ENCODE results near the gene SETBP1. TPM values are rescaled to one million over a fixed set of nuclear protein-coding genes. Genes with fewer than 3 reads are reported as not detected.

Gene SETBP1
- total RNA-seq, 1 experiment from 2014 or later = 14.0 TPM

GRCh38 chr18:44900627-44901026 lies 219.9 kb downstream of the SETBP1 start:
- Histone ChIP-seq H3K36me3 (ENCODE audit: insufficient read depth, low read length, poor library complexity, severe bottlenecking) (no peaks in the 10 kb centered on the region), H3K4me3 (ENCODE audit: low read depth, low read length, poor library complexity, severe bottlenecking) (no peak overlapping the region), H3K27me3 (replicated peaks; ENCODE audit: insufficient read depth, low read depth, low read length, poor library complexity) (no peaks in the 10 kb centered on the region), H3K4me1 (ENCODE audit: insufficient read depth, low read length, poor library complexity, severe bottlenecking) (peaks cover 13% of the 10 kb centered on the region), H3K27ac (ENCODE audit: low read depth, low read length, poor library complexity, severe bottlenecking) (no peak overlapping the region), H3K9me3 (ENCODE audit: low read depth, low read length, poor library complexity, severe bottlenecking) (no peaks in the 10 kb centered on the region)
- ChIA-PET CTCF (no interaction called here), POLR2A (ENCODE audit: low non-redundant PET) (no interaction called here)
- intact Hi-C loops (cut with micrococcal nuclease; ENCODE audit: unreplicated experiment) = loop anchor here (10.0 kb wide), 1 partner anchor 314 kb away; no protein-coding TSS in a partner anchor
- DNase-seq (ENCODE audit: low spot score) = no peak
- no TSS peak for BruUV-seq (replicated peaks)
- no peak for TF ChIP-seq EZH2 (IDR thresholded peaks at IDR 0.05; ENCODE audit: borderline replicate concordance, low read depth, low read length, poor library complexity, severe bottlenecking)
- TF ChIP-seq CTCF (conservative IDR thresholded peaks at IDR 0.05; ENCODE audit: low read depth, low read length) = no peak

- H3K27ac ChIP-seq (ENCODE audit: low read depth, low read length, poor library complexity, severe bottlenecking) = no peak overlapping the region
- TF ChIP-seq EZH2 (IDR thresholded peaks at IDR 0.05; ENCODE audit: borderline replicate concordance, low read depth, low read length, poor library complexity, severe bottlenecking) (no peak), CTCF (conservative IDR thresholded peaks at IDR 0.05; ENCODE audit: low read depth, low read length) (peak; percentile 52)
- no peaks in the 10 kb centered on the region for H3K27me3 ChIP-seq (replicated peaks; ENCODE audit: insufficient read depth, low read depth, low read length, poor library complexity)
- H3K4me1 ChIP-seq (ENCODE audit: insufficient read depth, low read length, poor library complexity, severe bottlenecking) = peaks cover 13% of the 10 kb centered on the region
- no TSS peak for BruUV-seq (replicated peaks)
- H3K4me3 ChIP-seq (ENCODE audit: low read depth, low read length, poor library complexity, severe bottlenecking) = no peak overlapping the region
- H3K36me3 ChIP-seq (ENCODE audit: insufficient read depth, low read length, poor library complexity, severe bottlenecking) = no peaks in the 10 kb centered on the region
- intact Hi-C loops (cut with micrococcal nuclease; ENCODE audit: unreplicated experiment) = loop anchor here (10.0 kb wide), 1 partner anchor 314 kb away; no protein-coding TSS in a partner anchor
- no peaks in the 10 kb centered on the region for H3K9me3 ChIP-seq (ENCODE audit: low read depth, low read length, poor library complexity, severe bottlenecking)
- ChIA-PET POLR2A (ENCODE audit: low non-redundant PET) (no interaction called here), CTCF (no interaction called here)
- DNase-seq (ENCODE audit: low spot score) = peak; percentile 8
Measured at GRCh38 chr18:44901283-44901682, 220.6 kb downstream of the SETBP1 start.

DNA sequence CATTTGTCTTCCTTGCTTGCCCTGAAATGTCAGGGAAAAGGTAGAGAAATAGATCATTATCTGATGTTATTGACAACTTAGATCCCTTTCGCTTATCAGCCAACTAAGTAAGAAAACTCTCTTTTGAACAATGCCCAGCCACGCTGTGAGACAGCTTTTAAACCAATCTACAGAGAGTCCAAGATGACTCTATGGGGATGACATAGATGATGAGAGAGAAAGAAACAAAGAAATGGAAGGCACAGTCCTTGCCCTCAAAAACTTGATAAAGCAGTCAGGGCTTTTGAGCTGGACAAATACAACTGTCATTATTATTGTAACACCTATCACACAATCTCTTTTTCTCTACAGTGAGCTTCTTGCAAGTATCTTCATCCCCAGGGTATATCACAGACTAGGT lies 222.6 kb downstream of the SETBP1 start:
- ChIA-PET POLR2A (ENCODE audit: low non-redundant PET) (no interaction called here), CTCF (no interaction called here)
- Histone ChIP-seq H3K27ac (ENCODE audit: low read depth, low read length, poor library complexity, severe bottlenecking) (no peak overlapping the region), H3K27me3 (replicated peaks; ENCODE audit: insufficient read depth, low read depth, low read length, poor library complexity) (no peaks in the 10 kb centered on the region), H3K4me3 (ENCODE audit: low read depth, low read length, poor library complexity, severe bottlenecking) (no peak overlapping the region), H3K4me1 (ENCODE audit: insufficient read depth, low read length, poor library complexity, severe bottlenecking) (peaks cover 12% of the 10 kb centered on the region), H3K36me3 (ENCODE audit: insufficient read depth, low read length, poor library complexity, severe bottlenecking) (no peaks in the 10 kb centered on the region), H3K9me3 (ENCODE audit: low read depth, low read length, poor library complexity, severe bottlenecking) (no peaks in the 10 kb centered on the region)
- intact Hi-C loops (cut with micrococcal nuclease; ENCODE audit: unreplicated experiment) = loop anchor here (10.0 kb wide), 1 partner anchor 311 kb away; no protein-coding TSS in a partner anchor
- no peak for TF ChIP-seq CTCF (conservative IDR thresholded peaks at IDR 0.05; ENCODE audit: low read depth, low read length)
- TF ChIP-seq EZH2 (IDR thresholded peaks at IDR 0.05; ENCODE audit: borderline replicate concordance, low read depth, low read length, poor library complexity, severe bottlenecking) = no peak
- BruUV-seq (replicated peaks) = no TSS peak
- DNase-seq (ENCODE audit: low spot score) = no peak
